Measurements from ENCODE around the gene MMP28. TPM values are rescaled to one million over a fixed set of nuclear protein-coding genes. Genes with fewer than 3 reads are reported as not detected.

The MMP28 gene
- total RNA-seq, 6 experiments from 2014 or later = 0.22 to 0.28 (median 0.25) TPM; not detected in 3

- 96% methylated on average over 3 of the region's 4 CpGs for WGBS (ENCODE audit: insufficient coverage, low coverage, low lambda C conversion rate, missing lambda C conversion rate)
- DNase-seq (no peak), ATAC-seq (no peak)
- Histone ChIP-seq H3K9me3 (no peaks in the 10 kb centered on the region), H3K36me3 (peaks cover 0 to 88% (median 42%) of the 10 kb centered on the region in 4 donors), H3K27ac (no peak overlapping the region), H3K4me1 (no peaks in the 10 kb centered on the region), H3K27me3 (no peaks in the 10 kb centered on the region), H3K4me3 (no peak overlapping the region)
- intact Hi-C loops (cut with DNase I) = no loop called here
- TF ChIP-seq CTCF (IDR thresholded peaks at IDR 0.05) (no peak), POLR2A (IDR thresholded peaks at IDR 0.05) (no peak)
Observed at GRCh38 chr17:35841505-35841904, 46.1 kb upstream of the MMP28 start.

- Histone ChIP-seq H3K4me1 (no peaks in the 10 kb centered on the region), H3K4me3 (no peak overlapping the region), H3K9me3 (no peaks in the 10 kb centered on the region), H3K27ac (no peak overlapping the region), H3K36me3 (peaks cover 0 to 88% (median 43%) of the 10 kb centered on the region in 4 donors), H3K27me3 (no peaks in the 10 kb centered on the region)
- TF ChIP-seq CTCF (IDR thresholded peaks at IDR 0.05) (no peak), POLR2A (IDR thresholded peaks at IDR 0.05) (no peak)
- intact Hi-C loops (cut with DNase I) = no loop called here
- DNase-seq (no peak), ATAC-seq (no peak)
- WGBS (ENCODE audit: insufficient coverage, low coverage, low lambda C conversion rate, missing lambda C conversion rate) = 89% methylated on average over 3 of the region's 3 CpGs
Observed at GRCh38 chr17:35841101-35841500, 45.7 kb upstream of the MMP28 start.

GRCh38 chr17:35825206-35825605 is 29.8 kb upstream of the MMP28 start:
- DNase-seq (no peak), ATAC-seq (no peak)
- Histone ChIP-seq H3K9me3 (no peaks in the 10 kb centered on the region), H3K36me3 (peaks cover 8 to 66% (median 25%) of the 10 kb centered on the region in 4 donors), H3K4me1 (no peaks in the 10 kb centered on the region), H3K27ac (no peak overlapping the region), H3K4me3 (no peak overlapping the region), H3K27me3 (no peaks in the 10 kb centered on the region)
- 100% methylated on average over 1 of the region's 1 CpG for WGBS (ENCODE audit: insufficient coverage, low coverage, low lambda C conversion rate, missing lambda C conversion rate)
- intact Hi-C loops (cut with DNase I) = no loop called here
- TF ChIP-seq POLR2A (IDR thresholded peaks at IDR 0.05) (no peak), CTCF (IDR thresholded peaks at IDR 0.05) (no peak)

- 90% methylated on average over 2 of the region's 2 CpGs for WGBS (ENCODE audit: insufficient coverage, low coverage, low lambda C conversion rate, missing lambda C conversion rate)
Observed at GRCh38 chr17:35821308-35821707, 25.9 kb upstream of the MMP28 start.

More at GRCh38 chr17:35821308-35821707, 25.9 kb upstream of the MMP28 start:
- no peak overlapping the region for H3K4me3 ChIP-seq
- intact Hi-C loops (cut with DNase I) = no loop called here
- TF ChIP-seq POLR2A (IDR thresholded peaks at IDR 0.05) (no peak), CTCF (IDR thresholded peaks at IDR 0.05) (no peak)
- no peaks in the 10 kb centered on the region for H3K27me3 ChIP-seq
- H3K9me3 ChIP-seq = no peaks in the 10 kb centered on the region
- peaks cover 8 to 69% (median 24%) of the 10 kb centered on the region in 4 donors for H3K36me3 ChIP-seq
- H3K27ac ChIP-seq = no peak overlapping the region
- DNase-seq (no peak), ATAC-seq (no peak)
- H3K4me1 ChIP-seq = peaks cover 0 to 14% (median 6%) of the 10 kb centered on the region in 4 donors
